Skeletal muscle satellite cell (primary cell): ENCODE measurements around the gene PIANP. TPM values are rescaled to one million over a fixed set of nuclear protein-coding genes. Genes with fewer than 3 reads are reported as not detected.
A peak's percentile ranks its signal among the peaks of the same experiment; 100 is the strongest.
"Not testable (repeated sequence)": the region's sequence is repeated elsewhere in the genome, so short reads cannot be mapped to it uniquely, and the experiment has no call there.

Experiments
- H3K27me3 ChIP-seq: 2 replicates; pipeline ENCODE4 v1.7.0; 2013; ENCODE audit warnings: low read length; ENCODE audit not compliant: control insufficient read depth, insufficient read depth
- H3K36me3 ChIP-seq: 2 replicates; pipeline ENCODE4 v1.7.0; 2013; ENCODE audit warnings: mild to moderate bottlenecking, control low read depth, low read length; ENCODE audit not compliant: insufficient read depth
- H3K4me1 ChIP-seq: 2 replicates; pipeline ENCODE4 v1.7.0; 2013; ENCODE audit warnings: low read length; ENCODE audit not compliant: control insufficient read depth, insufficient read depth
- H3K4me2 ChIP-seq: 2 replicates; pipeline ENCODE4 v1.7.0; 2013; ENCODE audit warnings: mild to moderate bottlenecking, low read length
- H3K4me3 ChIP-seq: 2 replicates; pipeline ENCODE4 v1.7.0; 2013; ENCODE audit warnings: low read length
- H3K9ac ChIP-seq: 2 replicates; pipeline ENCODE4 v1.7.0; 2013; ENCODE audit warnings: mild to moderate bottlenecking, low read depth, low read length, moderate library complexity
- H3K9me3 ChIP-seq: replicated peaks from 2 replicates; pipeline ENCODE4 v1.7.0; 2013; ENCODE audit warnings: mild to moderate bottlenecking, control low read depth, low read length
- total RNA-seq: library from RNA; depleted of rRNA; stranded (reverse); fragments of >200 nt; gene quantifications from 2 replicates; pipeline ENCODE4 v1.2.3, GENCODE V29; 2012; rRNA removed

PIANP gene, protein sequence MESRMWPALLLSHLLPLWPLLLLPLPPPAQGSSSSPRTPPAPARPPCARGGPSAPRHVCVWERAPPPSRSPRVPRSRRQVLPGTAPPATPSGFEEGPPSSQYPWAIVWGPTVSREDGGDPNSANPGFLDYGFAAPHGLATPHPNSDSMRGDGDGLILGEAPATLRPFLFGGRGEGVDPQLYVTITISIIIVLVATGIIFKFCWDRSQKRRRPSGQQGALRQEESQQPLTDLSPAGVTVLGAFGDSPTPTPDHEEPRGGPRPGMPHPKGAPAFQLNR
- 0.87 TPM in 1 of 2 replicates, not detected in the other for total RNA-seq

DNA sequence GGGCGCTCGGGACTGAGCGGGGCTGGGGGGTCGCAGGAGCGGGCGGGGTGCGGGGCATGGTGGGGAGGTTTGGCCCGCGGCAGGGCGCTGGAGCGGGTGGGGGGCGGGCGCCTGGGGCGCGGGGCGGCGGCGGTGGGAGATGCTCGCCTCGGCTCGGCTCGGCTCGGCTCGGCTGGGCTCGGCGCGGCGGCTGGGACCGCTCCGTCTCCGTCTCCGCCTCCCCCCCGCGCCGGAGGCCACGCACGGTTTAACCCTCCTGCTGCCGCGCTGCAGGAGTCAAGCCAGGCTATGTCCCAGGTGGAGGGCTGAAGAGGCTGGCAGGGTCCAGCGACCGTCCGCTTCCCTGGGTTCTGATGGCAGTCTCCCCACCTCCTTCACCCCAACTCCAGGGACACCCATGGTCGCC, at the start of gene PIANP:
Gene PIANP (minus strand): TSS at position 170 of the 406 bp plus-strand sequence. CDS start 2,754 bp downstream, outside the sequence.
- Histone ChIP-seq H3K4me1 (peaks cover 13% of the 10 kb centered on the region), H3K9me3 (no peaks in the 10 kb centered on the region), H3K4me3 (peak within 1 kb of the TSS; percentile 64), H3K9ac (peak within 1 kb of the TSS; percentile 26), H3K4me2 (peak within 1 kb of the TSS; percentile 82), H3K27me3 (peaks cover 51% of the 10 kb centered on the region), H3K36me3 (no peaks in the 10 kb centered on the region)

DNA sequence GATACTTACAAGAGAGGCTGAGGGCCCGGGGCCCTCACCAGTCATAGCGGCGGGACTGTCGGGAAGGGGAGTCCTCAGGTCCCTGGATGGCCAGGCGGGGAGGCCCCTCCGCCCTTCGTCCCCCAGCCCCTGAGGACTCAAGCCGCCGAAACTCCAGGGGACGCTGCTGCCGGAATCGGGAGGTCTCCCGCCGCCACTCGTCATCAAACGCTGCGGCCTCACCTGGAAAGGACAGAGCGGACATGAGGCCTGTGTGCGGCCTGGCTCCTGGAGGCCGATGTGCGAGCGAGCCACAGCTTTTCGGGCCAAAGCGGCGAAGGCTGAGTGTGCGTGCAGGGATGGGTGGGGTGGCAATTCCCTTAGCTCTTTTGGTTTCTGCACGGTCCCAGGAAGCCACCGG, 48.1 kb upstream of the PIANP start:
- H3K9ac ChIP-seq, result no peak overlapping the region
- H3K4me2 ChIP-seq, result no peak overlapping the region
- peaks cover 64% of the 10 kb centered on the region for H3K36me3 ChIP-seq

DNA sequence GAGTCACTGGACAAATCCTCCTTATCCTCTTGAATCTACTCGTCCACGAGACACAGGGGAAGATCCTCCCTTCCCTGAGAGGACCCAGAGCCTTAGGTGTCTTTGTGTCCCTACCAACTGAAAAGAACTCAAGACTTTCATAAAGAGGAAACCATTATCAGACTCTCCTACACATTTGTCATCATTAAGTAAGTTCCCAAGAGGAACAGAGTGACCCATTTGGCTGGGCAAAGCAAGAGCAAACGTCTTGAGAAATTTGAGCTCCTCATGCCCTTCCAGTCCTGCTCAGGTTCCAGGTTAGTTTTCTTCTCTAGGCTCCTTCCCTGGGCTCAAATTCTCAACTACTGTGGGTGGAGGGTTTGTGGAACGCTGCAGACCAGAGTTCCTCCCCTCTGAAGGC, 46.6 kb upstream of the PIANP start:
- Histone ChIP-seq H3K27me3 (no peaks in the 10 kb centered on the region), H3K4me1 (peaks cover 12% of the 10 kb centered on the region), H3K4me2 (no peak overlapping the region), H3K9me3 (no peaks in the 10 kb centered on the region), H3K36me3 (peaks cover 64% of the 10 kb centered on the region), H3K4me3 (no peak overlapping the region), H3K9ac (no peak overlapping the region)

More for the DNA sequence above, 48.1 kb upstream of the PIANP start:
- no peaks in the 10 kb centered on the region for H3K27me3 ChIP-seq
- H3K4me1 ChIP-seq, result peaks cover 13% of the 10 kb centered on the region
- H3K4me3 ChIP-seq, result no peak overlapping the region
- no peaks in the 10 kb centered on the region for H3K9me3 ChIP-seq

DNA sequence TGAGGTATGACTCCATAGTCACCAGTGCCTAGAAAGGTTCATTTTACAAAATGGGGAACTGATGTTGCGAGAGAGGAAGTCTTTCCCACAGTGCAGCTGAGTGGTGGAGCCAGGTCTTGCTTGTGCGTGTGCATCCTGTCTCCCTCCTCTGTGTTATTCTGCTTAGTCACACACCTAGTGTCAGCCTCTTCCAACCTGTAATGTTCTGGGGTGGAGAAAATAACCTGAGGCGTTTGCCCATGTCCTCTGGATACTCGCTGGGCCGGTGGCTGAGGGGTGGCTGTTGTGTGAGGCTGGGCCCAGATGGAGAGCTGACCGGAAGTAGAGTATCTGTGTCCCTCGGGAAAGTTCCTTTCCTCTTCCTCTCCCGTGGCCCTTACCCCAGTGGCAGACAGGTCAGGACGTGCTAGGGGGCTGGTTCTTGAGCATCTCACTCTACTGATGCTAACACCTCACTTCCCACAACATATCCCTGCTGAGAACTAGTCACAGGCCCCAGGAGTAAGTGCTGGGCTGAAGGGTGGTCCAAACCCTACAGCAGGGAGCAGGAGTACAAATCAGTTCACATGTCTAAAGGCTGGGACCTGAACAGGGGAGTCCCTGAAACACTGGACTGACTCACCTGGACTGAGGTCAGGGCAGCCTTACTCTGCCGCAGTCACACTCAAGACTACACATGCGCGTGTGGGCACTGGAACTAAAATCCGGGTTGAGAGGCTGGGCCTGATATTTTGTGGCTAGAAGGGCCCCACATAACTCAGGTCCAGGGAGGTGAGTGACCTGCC, 45.3 kb upstream of the PIANP start:
- Histone ChIP-seq H3K4me3 (no peak overlapping the region), H3K9ac (no peak overlapping the region)

DNA sequence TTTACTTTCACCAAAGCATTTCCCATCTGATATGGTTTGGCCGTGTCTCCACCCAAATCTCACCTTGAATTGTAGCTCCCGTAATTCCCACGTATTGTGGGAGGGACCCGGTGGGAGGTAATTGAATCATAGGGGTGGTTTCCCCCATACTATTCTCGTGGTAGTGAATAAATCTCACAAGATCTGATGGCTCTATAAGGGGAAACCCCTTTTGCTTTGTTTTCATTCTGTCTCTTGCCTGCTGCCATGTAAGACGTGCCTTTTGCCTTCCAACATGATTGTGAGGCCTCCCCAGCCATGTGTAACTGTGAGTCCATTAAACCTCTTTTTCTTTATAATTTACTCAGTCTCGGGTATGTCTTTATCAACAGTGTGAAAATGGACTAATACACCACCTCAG, 42.7 kb upstream of the PIANP start:
- not testable (repeated sequence) for H3K9ac ChIP-seq, H3K9me3 ChIP-seq, H3K4me1 ChIP-seq, H3K27me3 ChIP-seq, H3K4me2 ChIP-seq, H3K4me3 ChIP-seq
- H3K36me3 ChIP-seq, result peaks cover 28% of the 10 kb centered on the region

More for the DNA sequence above, 45.3 kb upstream of the PIANP start:
- Histone ChIP-seq H3K4me1 (peaks cover 4% of the 10 kb centered on the region), H3K4me2 (no peak overlapping the region), H3K36me3 (peaks cover 52% of the 10 kb centered on the region), H3K9me3 (no peaks in the 10 kb centered on the region), H3K27me3 (no peaks in the 10 kb centered on the region)

DNA sequence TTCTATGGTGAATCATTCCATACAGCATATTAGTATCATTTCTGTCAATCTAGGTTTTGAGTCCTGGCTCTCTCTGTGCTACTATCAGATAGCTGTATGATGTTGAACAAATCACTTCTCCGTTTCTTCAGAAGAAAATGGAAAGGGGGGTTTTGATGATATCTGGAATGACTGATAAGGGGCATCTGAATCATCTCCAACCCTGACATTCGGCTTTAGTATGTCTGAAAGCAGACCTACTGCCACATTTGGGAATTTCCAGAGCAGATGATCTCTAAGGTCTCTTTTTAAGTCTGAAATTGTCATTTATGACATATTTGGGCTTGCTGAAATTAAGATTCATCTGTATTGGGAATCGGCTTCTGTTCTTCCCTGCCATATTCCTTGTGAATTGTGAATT, 42.2 kb upstream of the PIANP start:
- no peaks in the 10 kb centered on the region for H3K9me3 ChIP-seq
- no peaks in the 10 kb centered on the region for H3K27me3 ChIP-seq
- H3K4me1 ChIP-seq, result no peaks in the 10 kb centered on the region
- H3K36me3 ChIP-seq, result peaks cover 24% of the 10 kb centered on the region
- H3K4me2 ChIP-seq, result no peak overlapping the region
- H3K4me3 ChIP-seq, result no peak overlapping the region
- H3K9ac ChIP-seq, result no peak overlapping the region

DNA sequence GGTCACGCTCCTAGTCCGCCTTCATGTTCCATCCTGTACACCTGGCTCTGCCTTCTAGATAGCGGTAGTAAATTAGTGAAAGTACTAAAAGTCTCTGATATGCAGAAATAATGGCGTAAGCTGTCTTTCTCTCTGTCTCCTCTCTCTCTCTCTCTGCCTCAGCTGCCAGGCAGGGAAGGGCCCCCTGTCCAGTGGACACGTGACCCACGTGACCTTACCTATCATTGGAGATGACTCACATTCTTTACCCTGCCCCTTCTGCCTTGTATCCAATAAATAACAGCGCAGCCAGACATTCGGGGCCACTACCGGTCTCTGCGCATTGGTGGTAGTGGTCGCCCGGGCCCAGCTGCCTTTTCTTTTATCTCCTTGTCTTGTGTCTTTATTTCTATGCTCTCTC, 41.5 kb upstream of the PIANP start:
- peaks cover 16% of the 10 kb centered on the region for H3K36me3 ChIP-seq
- H3K9me3 ChIP-seq, H3K4me1 ChIP-seq, H3K27me3 ChIP-seq, H3K4me3 ChIP-seq, H3K4me2 ChIP-seq, H3K9ac ChIP-seq: not testable (repeated sequence)

DNA sequence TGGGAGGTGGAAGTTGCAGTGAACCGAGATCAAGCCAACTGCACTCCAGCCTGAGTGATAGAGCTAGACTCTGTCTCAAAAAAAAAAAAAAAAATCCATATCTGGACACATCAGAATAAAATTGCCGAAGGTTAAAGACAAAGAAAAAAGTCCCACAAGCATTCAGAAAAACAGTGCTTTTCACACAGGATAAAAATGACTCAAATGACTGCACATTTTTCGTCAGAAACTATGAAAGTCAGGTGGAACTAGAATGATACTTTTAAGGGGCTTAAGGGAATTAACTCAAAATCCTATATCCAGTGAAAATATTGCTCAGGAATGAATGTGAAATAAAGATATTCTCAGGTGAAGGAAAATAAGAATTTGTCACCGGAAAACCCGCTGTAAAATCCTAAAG, 36.1 kb upstream of the PIANP start:
- no peaks in the 10 kb centered on the region for H3K27me3 ChIP-seq
- H3K9ac ChIP-seq, result no peak overlapping the region
- peaks cover 11% of the 10 kb centered on the region for H3K4me1 ChIP-seq
- H3K36me3 ChIP-seq, result peaks cover 4% of the 10 kb centered on the region
- H3K4me3 ChIP-seq, result no peak overlapping the region
- no peaks in the 10 kb centered on the region for H3K9me3 ChIP-seq
- no peak overlapping the region for H3K4me2 ChIP-seq

DNA sequence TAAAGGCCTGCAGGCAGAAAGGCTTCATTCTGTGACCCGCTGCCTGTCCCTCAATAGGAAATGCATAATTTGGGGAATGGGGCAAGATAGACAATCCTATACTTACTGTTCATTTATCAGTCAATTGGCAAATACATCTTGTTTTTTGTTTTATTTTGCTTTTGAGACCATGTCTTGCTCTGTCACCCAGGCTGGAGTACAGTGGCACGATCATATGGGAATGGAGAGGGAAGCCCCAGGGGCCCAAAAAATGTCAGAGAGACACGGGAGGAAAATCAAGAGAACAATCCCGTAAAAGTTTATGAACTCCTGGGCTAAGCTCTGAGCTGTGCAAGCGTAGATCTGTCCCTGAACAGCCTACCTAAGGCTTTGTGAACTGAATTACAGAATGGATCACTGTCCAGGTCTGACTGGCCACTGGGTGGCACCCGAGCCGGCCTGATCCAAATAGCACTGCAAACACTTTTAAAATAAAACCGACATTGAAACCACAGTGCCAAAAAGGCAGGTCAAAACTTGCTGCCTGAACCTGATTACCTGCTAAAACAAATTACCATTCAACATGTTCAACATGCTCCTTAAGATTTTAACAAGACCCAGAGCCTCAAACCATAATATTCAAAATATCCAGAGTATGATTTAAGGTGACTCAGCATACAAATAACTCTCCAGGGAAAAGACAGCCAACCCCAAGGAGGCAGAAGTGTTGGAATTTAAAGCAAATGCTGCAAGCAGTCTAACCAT, 35.0 kb upstream of the PIANP start:
- no peak overlapping the region for H3K9ac ChIP-seq
- H3K4me1 ChIP-seq, result peaks cover 11% of the 10 kb centered on the region
- H3K27me3 ChIP-seq, result no peaks in the 10 kb centered on the region
- H3K4me2 ChIP-seq, result peak overlapping the region; percentile 61
- no peaks in the 10 kb centered on the region for H3K9me3 ChIP-seq
- H3K36me3 ChIP-seq, result peaks cover 14% of the 10 kb centered on the region
- H3K4me3 ChIP-seq, result no peak overlapping the region

DNA sequence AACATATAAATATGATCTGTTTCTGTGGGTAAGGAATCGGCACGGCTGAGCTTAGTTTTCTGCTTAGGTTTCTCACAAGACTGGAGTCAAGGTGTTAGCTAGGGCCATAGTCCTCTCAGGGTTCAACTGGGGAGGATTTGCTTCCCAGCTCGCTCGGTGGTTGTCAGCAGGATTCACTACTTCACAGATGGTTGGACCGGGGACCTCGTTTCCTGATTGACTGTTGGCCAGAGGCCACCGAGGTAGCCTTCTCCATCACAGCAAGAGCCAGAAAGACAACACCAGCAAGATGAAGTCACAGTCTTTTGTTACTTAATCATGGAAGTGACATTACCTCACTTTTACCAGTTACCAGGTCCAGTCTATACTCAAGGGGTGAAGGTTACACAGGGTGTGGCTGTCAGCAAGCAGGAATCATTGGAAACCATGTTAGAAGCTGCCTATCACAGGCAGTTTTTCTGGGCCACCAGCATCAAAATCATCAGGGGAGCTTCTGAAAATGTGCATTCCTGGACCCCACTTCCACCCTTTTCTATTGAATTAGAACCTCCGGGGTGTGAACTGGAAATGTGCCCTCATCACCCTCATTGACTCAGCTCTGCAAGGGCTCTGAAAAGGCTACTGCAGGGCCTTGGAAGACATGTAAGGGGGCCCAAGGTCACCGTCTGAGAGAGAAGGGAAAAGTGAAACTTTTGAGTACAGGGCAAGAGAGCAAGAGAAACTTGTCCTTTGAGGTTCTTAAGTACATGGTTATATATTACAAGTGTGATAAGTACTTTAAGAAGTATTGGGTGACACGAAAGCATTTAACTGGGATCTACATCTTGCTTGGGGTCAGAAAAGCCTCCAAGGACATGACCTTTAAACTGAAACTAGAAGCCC, 34.1 kb upstream of the PIANP start:
- H3K27me3 ChIP-seq, result no peaks in the 10 kb centered on the region
- H3K4me3 ChIP-seq, result no peak overlapping the region
- peaks cover 22% of the 10 kb centered on the region for H3K36me3 ChIP-seq
- H3K9ac ChIP-seq, result no peak overlapping the region
- H3K9me3 ChIP-seq, result no peaks in the 10 kb centered on the region
- no peak overlapping the region for H3K4me2 ChIP-seq
- peaks cover 11% of the 10 kb centered on the region for H3K4me1 ChIP-seq

DNA sequence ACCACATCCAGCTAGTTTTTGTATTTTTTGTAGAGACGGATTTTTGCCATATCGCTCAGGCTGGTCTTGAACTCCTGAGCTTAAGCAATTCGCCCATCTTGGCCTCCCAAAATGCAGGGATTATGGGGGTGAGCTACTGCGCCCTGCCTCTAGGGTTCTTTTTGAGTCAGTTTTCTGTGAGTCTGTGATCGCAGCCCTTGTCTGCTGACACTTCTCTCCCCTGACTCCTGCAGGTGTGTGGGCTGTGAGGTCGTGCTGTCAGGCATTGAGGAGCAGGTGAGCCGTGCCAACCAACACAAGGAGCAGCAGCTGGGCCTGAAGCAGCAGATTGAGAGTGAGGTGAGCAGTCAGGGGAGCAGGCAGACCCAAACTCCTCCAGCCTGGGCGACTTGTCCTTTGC, 29.6 kb upstream of the PIANP start:
- Histone ChIP-seq H3K27me3 (no peaks in the 10 kb centered on the region), H3K9me3 (no peaks in the 10 kb centered on the region), H3K4me3 (no peak overlapping the region), H3K36me3 (peaks cover 44% of the 10 kb centered on the region), H3K9ac (no peak overlapping the region), H3K4me1 (no peaks in the 10 kb centered on the region), H3K4me2 (no peak overlapping the region)
